SJSA1 (cell line): ENCODE results near the gene CDKL4. TPM values are rescaled to one million over a fixed set of nuclear protein-coding genes. Genes with fewer than 3 reads are reported as not detected.
"Not testable (repeated sequence)": the region's sequence is repeated elsewhere in the genome, so short reads cannot be mapped to it uniquely, and the experiment has no call there.

Source experiments
- DNase-seq, 2 experiments: peaks; one replicate each; pipeline ENCODE4 v3.0.0-alpha.2; 2015 to 2020; ENCODE audit warnings: low spot score in 2 of 2, low read depth in 1 of 2
- H3K27ac ChIP-seq: fragments of 250-450 bp; sonication (Bioruptor Pico); 2 replicates; pipeline ENCODE4 v1.5.1; 2020; ENCODE audit warnings: mild to moderate bottlenecking, moderate library complexity
- H3K27me3 ChIP-seq: fragments of 250-450 bp; sonication (Bioruptor Pico); replicated peaks from 2 replicates; pipeline ENCODE4 v1.5.1; 2020; ENCODE audit warnings: mild to moderate bottlenecking, moderate library complexity
- H3K36me3 ChIP-seq: fragments of 250-450 bp; sonication (Bioruptor Pico); 2 replicates; pipeline ENCODE4 v1.5.1; 2020; ENCODE audit warnings: mild to moderate bottlenecking
- H3K4me1 ChIP-seq: fragments of 250-450 bp; sonication (Bioruptor Pico); replicated peaks from 2 replicates; pipeline ENCODE4 v1.6.1; 2021; ENCODE audit warnings: mild to moderate bottlenecking
- H3K4me3 ChIP-seq: fragments of 250-450 bp; sonication (Bioruptor Pico); 2 replicates; pipeline ENCODE4 v1.5.1; 2020; ENCODE audit warnings: mild to moderate bottlenecking
- H3K9me3 ChIP-seq: fragments of 250-450 bp; sonication (Bioruptor Pico); replicated peaks from 2 replicates; pipeline ENCODE4 v1.5.1; 2020; ENCODE audit warnings: mild to moderate bottlenecking
- total RNA-seq: library from RNA; depleted of rRNA; stranded (reverse); fragments of >200 nt; shearing (Covaris generic); gene quantifications from 2 replicates; pipeline ENCODE4 v1.2.3, GENCODE V29; 2014

CDKL4 gene
- total RNA-seq, 1 experiment from 2014 or later = 0.34 TPM

DNA sequence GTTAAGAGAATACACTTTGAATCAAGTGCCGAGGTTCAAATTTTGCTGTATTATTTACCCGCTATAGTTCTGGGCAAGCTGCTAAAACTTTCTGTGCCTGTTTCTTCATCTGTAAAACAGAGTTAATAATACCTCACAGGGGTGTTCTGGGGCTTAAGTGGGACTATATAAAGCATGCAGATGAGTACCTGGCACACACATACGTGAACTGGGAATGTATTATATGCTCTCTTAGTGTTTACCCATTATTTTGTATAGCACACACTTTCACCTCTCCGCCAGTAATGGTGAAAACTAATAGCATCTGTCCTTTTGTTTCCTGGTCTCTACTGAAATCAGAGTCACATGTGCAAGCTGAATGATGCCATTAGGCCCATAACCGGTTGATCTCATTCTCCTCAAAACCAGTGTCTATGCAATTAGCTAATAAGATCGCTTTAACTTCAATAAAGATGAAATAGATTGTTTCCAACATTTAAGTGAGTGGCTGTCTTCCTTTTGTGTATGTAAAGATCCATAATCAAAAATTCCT, 3.8 kb upstream of the CDKL4 start:
- Histone ChIP-seq H3K4me3 (no peak overlapping the region), H3K36me3 (peaks cover 36% of the 10 kb centered on the region), H3K27me3 (no peaks in the 10 kb centered on the region), H3K4me1 (no peaks in the 10 kb centered on the region), H3K9me3 (no peaks in the 10 kb centered on the region), H3K27ac (no peak overlapping the region)
- no peak for DNase-seq

- H3K27ac ChIP-seq = no peak overlapping the region
- H3K27me3 ChIP-seq = no peaks in the 10 kb centered on the region
- H3K9me3 ChIP-seq = no peaks in the 10 kb centered on the region
- no peak for DNase-seq
- no peak overlapping the region for H3K4me3 ChIP-seq
- H3K36me3 ChIP-seq = peaks cover 25% of the 10 kb centered on the region
- no peaks in the 10 kb centered on the region for H3K4me1 ChIP-seq
These were observed 2.7 kb upstream of the CDKL4 start for GRCh38 chr2:39246382-39246980.

GRCh38 chr2:39244963-39245625, 1.3 kb upstream of the CDKL4 start:
- H3K27ac ChIP-seq, H3K4me1 ChIP-seq, H3K27me3 ChIP-seq, H3K9me3 ChIP-seq, DNase-seq, H3K4me3 ChIP-seq: not testable (repeated sequence)
- peaks cover 13% of the 10 kb centered on the region for H3K36me3 ChIP-seq

- not testable (repeated sequence) for H3K27me3 ChIP-seq, H3K9me3 ChIP-seq, H3K36me3 ChIP-seq, DNase-seq, H3K4me1 ChIP-seq, H3K4me3 ChIP-seq, H3K27ac ChIP-seq
These were observed 582 bp upstream of the CDKL4 start for GRCh38 chr2:39244241-39244862.

- Histone ChIP-seq H3K27ac (no peak overlapping the region), H3K9me3 (no peaks in the 10 kb centered on the region), H3K36me3 (no peaks in the 10 kb centered on the region), H3K4me1 (no peaks in the 10 kb centered on the region), H3K27me3 (no peaks in the 10 kb centered on the region), H3K4me3 (no peak overlapping the region)
- no peak for DNase-seq
These were observed 2.2 kb downstream of the CDKL4 start for GRCh38 chr2:39241588-39241987.

DNA sequence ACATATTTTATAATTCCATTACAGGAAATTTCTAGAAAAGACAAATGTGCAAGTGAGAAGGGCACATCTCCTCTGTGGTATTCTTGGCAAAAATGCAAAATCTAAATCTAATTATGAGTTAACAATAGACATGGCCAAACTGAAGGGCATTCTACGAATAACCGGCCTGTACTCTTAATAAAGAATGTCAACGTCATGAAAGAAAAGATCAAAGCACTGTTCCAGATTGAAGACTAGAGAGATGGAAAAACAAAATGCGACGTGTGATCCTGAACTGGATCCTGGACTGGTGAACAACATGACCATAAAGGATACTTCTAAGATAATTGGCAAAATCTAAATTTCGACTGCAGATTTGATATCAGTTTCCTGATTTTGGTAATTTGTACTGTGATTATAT, 3.0 kb downstream of the CDKL4 start:
- Histone ChIP-seq H3K36me3 (no peaks in the 10 kb centered on the region), H3K4me1 (no peaks in the 10 kb centered on the region), H3K27ac (no peak overlapping the region), H3K9me3 (no peaks in the 10 kb centered on the region), H3K4me3 (no peak overlapping the region), H3K27me3 (no peaks in the 10 kb centered on the region)
- no peak for DNase-seq

DNA sequence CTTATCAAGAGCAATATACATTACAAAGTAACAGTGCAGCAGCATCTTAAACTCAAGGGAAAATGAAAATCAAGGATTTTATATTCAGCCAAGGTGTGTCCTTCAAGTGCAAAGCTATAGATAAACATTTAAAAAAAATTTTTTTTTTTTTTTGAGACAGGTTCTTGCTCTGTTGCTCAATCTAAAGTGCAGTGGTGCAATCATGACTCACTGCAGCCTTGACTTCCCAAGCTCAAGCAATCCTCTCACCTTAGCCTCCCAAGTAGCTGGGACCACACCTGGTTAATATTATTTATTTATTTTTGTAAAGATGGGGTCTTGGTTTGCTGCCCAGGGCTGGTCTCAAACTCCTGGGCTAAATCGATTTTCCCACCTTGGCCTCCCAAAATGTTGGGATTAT, 9.0 kb downstream of the CDKL4 start:
- H3K27ac ChIP-seq = no peak overlapping the region

DNA sequence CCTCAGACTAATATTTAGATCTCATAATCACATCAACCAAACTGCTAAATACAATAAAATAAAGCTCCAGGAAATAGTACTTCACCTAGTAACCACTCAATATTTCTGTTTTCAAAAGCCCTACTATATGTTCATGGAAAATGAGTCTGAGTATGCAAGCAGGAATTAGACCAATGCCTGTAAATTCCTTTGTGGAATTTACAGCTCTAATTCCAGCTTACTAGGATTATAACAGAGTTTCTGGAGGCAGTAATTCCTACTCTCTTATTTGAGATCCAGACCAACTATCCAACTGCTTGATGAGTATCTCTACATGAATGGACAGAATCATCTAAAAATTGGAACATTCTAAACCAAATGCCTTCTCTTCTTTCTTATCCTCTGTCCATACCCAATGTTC, 11.6 kb downstream of the CDKL4 start:
- H3K4me3 ChIP-seq = no peak overlapping the region
- no peak overlapping the region for H3K27ac ChIP-seq
- H3K27me3 ChIP-seq = no peaks in the 10 kb centered on the region
- H3K9me3 ChIP-seq = no peaks in the 10 kb centered on the region
- no peaks in the 10 kb centered on the region for H3K4me1 ChIP-seq
- DNase-seq = no peak
- H3K36me3 ChIP-seq = no peaks in the 10 kb centered on the region

More for the DNA sequence above, 9.0 kb downstream of the CDKL4 start:
- H3K4me3 ChIP-seq = no peak overlapping the region
- H3K9me3 ChIP-seq = no peaks in the 10 kb centered on the region
- no peaks in the 10 kb centered on the region for H3K27me3 ChIP-seq
- H3K36me3 ChIP-seq = no peaks in the 10 kb centered on the region
- no peaks in the 10 kb centered on the region for H3K4me1 ChIP-seq
- DNase-seq = no peak

- DNase-seq = peak in 1 of 2 experiments; percentile 10
- Histone ChIP-seq H3K9me3 (no peaks in the 10 kb centered on the region), H3K27ac (no peak overlapping the region), H3K27me3 (no peaks in the 10 kb centered on the region), H3K4me3 (no peak overlapping the region), H3K4me1 (no peaks in the 10 kb centered on the region), H3K36me3 (no peaks in the 10 kb centered on the region)
These were observed 15.2 kb downstream of the CDKL4 start for GRCh38 chr2:39228413-39229209.

DNA sequence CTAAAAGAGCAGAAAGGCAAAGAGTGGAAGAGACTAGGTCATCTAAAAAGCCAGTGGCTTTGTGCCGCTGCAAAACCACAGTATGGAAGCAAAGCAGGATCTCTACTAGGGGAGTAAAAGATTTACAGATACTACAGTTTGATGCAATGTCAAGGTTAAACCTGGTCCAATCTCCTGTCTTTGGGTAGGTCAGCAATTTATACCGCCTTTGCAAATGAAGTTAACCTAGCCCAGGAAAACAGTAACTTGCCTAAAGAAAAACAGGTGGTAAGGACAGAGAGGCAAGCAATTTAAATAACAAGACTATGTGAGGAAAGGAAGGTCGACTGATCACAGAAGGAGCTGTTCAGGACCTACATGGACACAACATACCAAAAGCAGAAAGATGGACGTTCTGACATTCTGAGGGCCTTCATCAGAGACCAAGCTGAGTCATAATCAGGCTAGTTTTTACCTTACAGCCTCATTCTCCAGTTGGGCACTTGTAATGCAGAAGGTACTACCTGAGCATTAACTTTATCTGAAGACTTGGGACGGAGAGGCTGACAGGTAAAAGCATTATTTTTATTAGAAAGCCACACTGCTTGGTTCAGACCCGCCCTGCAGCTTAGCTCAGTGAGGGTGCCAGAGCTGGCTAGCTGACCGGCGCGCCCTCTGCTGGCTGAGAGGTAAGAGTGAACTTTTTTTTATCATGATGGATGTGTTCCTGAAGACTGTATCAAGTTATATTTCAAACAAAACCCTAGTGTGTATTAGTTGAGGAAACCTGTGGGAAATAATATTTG, 15.9 kb downstream of the CDKL4 start:
- peak; percentile 46 to 53 for DNase-seq
- Histone ChIP-seq H3K4me1 (no peaks in the 10 kb centered on the region), H3K4me3 (no peak overlapping the region), H3K36me3 (no peaks in the 10 kb centered on the region), H3K27me3 (no peaks in the 10 kb centered on the region), H3K9me3 (no peaks in the 10 kb centered on the region), H3K27ac (no peak overlapping the region)

DNA sequence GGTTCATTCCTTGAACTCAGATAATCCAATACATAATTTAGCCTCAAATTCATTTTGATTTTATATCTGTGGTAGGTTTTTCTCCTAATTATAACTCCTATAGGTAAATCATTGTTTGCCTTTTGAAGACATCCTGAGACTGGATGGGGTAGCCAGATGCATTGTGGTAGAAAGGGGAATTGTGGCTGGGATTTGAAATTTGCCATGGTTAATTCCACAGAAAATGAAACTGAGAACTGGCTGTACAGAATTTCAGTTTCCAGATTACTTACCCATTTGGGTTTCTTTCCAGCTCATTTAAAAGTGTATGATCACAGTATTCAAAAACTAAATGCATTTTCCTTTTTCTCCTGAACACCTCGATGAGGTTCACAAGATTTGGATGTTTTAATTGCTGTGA, 18.2 kb downstream of the CDKL4 start:
- no peaks in the 10 kb centered on the region for H3K9me3 ChIP-seq
- H3K27ac ChIP-seq = no peak overlapping the region
- H3K27me3 ChIP-seq = no peaks in the 10 kb centered on the region
- no peak for DNase-seq
- no peaks in the 10 kb centered on the region for H3K4me1 ChIP-seq
- no peak overlapping the region for H3K4me3 ChIP-seq
- H3K36me3 ChIP-seq = no peaks in the 10 kb centered on the region

- Histone ChIP-seq H3K27me3 (no peaks in the 10 kb centered on the region), H3K27ac (no peak overlapping the region), H3K4me1 (no peaks in the 10 kb centered on the region), H3K4me3 (no peak overlapping the region), H3K36me3 (no peaks in the 10 kb centered on the region), H3K9me3 (no peaks in the 10 kb centered on the region)
- DNase-seq = no peak
These were observed 19.9 kb downstream of the CDKL4 start for GRCh38 chr2:39223909-39224308.

DNA sequence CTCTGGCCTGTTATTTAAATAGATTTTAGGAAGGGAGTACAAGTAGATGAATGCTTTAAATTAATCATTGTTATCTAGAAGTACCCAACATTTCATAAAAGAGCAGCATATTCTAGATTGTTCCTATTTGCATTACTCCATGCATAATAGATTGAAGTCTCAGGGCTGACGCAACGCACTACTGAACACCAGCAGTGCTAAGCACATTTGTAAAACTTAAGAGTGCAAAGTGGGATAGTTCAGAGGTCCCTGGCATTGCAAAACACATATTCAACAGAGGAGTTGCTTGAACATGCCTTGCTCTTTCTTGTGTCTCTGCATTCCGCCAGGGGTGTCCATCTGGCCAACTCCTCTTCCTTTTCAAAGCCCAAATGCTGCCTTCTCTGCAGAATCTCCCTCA, 22.3 kb downstream of the CDKL4 start:
- DNase-seq = no peak
- Histone ChIP-seq H3K4me1 (no peaks in the 10 kb centered on the region), H3K27me3 (no peaks in the 10 kb centered on the region), H3K9me3 (no peaks in the 10 kb centered on the region), H3K4me3 (no peak overlapping the region), H3K27ac (no peak overlapping the region), H3K36me3 (no peaks in the 10 kb centered on the region)
